Esophagus muscularis mucosa (tissue), 4 donors: ENCODE results near the gene VWA1. TPM values are rescaled to one million over a fixed set of nuclear protein-coding genes. Genes with fewer than 3 reads are reported as not detected.
A peak's percentile ranks its signal among the peaks of the same experiment; 100 is the strongest.

ENCODE experiments used
- DNase-seq: peaks from one replicate; pipeline ENCODE4 v3.0.0-alpha.2; 2017; ENCODE audit errors: extremely low spot score
- H3K27ac ChIP-seq, 4 donors: fragments of 200-600 bp; sonication (generic); replicated peaks in 1 of 4; 1 replicate in 3 of 4; 2 replicates in 1 of 4; pipeline ENCODE4 v1.5.1; 2016 to 2019; ENCODE audit warnings: mild to moderate bottlenecking in 1 of 4
- H3K27me3 ChIP-seq, 4 donors: fragments of 200-600 bp; sonication (generic); one replicate each; pipeline versions ENCODE4 v1.5.1 to v1.6.0; 2016 to 2019
- H3K36me3 ChIP-seq, 4 donors: fragments of 200-600 bp; sonication (generic); one replicate each; pipeline ENCODE4 v1.5.1; 2016 to 2019
- H3K4me1 ChIP-seq, 4 donors: fragments of 200-600 bp; sonication (generic); one replicate each; pipeline ENCODE4 v1.5.1; 2016 to 2019
- H3K4me3 ChIP-seq, 4 donors: fragments of 200-600 bp; sonication (generic); 1 replicate in 2 of 4; 2 replicates in 2 of 4; pipeline ENCODE4 v1.5.1; 2016 to 2019; ENCODE audit warnings: mild to moderate bottlenecking in 4 of 4, moderate library complexity in 1 of 4
- H3K9me3 ChIP-seq, 4 donors: fragments of 200-600 bp; sonication (generic); 1 replicate in 3 of 4; 2 replicates in 1 of 4; pipeline ENCODE4 v1.5.1; 2016 to 2019
- EP300 ChIP-seq: sonication (generic); formaldehyde crosslinking; IDR thresholded peaks from one replicate; pipeline ENCODE4 v1.6.1; 2017; ENCODE audit warnings: antibody characterized with exemption
- POLR2A ChIP-seq: fragments of 450-650 bp; IDR thresholded peaks from one replicate; pipeline ENCODE4 v1.6.1; 2017; ENCODE audit warnings: antibody characterized with exemption, moderate library complexity, mild to moderate bottlenecking, low read depth
- POLR2AphosphoS5 ChIP-seq, 2 donors: sonication (generic); formaldehyde crosslinking; IDR thresholded peaks; one replicate each; pipeline ENCODE4 v1.6.1; 2017; ENCODE audit warnings: antibody characterized with exemption in 2 of 2
- WGBS: methylation state at CpG from one replicate; pipeline ENCODE4 v1.1.5; 2018; 5-methylcytosine and 5-hydroxymethylcytosine counted together
- intact Hi-C: fragments of 100-400 bp; cut with DNase I; formaldehyde crosslinking; loops from one replicate; pipeline ENCODE4 v1.15.1; 2023
- total RNA-seq, 4 donors: library from RNA; depleted of rRNA; stranded (reverse); fragments of >200 nt; gene quantifications; one replicate each; pipeline versions ENCODE4 v1.1.0 to v1.2.1, GENCODE V29; 2016
- TF ChIP-seq, protein P1 (sequence below), 3 experiments: fragments of 200-600 bp in 2 of 3; fragments of 450-650 bp in 1 of 3; sonication (generic) in 2 of 3; IDR thresholded peaks; one replicate each; pipeline ENCODE4 v1.5.1; 2017 to 2019; ENCODE audit warnings: antibody characterized with exemption in 3 of 3, mild to moderate bottlenecking in 2 of 3, moderate library complexity in 1 of 3

Gene VWA1
- total RNA-seq, 4 donors from 2014 or later = 99.7 to 168 (median 116) TPM

DNA sequence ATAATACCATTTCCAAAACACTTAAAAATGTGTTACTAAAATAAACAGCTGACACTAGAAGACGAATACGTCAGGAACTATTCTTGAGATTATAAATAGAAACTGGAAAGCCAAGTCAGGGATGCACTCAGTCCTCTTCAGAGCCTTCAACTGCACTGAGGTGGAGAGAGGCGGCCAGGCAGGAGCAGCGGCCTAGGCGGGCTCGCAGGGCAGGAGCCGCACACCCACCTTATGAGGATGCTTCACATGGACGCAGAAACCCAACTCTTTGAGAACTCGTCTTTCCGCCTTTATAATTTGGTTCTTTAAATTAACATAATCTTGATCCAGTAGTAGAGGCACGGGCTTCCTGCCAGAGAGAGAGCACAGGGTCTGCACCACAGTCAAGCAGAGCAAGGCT lies 40.3 kb upstream of the VWA1 start:
- peak overlapping the region in 1 of 4 donors; percentile 32 for H3K27ac ChIP-seq
- intact Hi-C loops = no loop called here
- no peaks in the 10 kb centered on the region for H3K27me3 ChIP-seq
- WGBS = 79% methylated on average over 11 of the region's 11 CpGs
- no peaks in the 10 kb centered on the region for H3K9me3 ChIP-seq
- DNase-seq = no peak
- TF ChIP-seq EP300 = no peak
- TF ChIP-seq POLR2AphosphoS5 (IDR thresholded peaks at IDR 0.05) = no peak
- TF ChIP-seq POLR2A = no peak
- TF ChIP-seq, protein P1, sequence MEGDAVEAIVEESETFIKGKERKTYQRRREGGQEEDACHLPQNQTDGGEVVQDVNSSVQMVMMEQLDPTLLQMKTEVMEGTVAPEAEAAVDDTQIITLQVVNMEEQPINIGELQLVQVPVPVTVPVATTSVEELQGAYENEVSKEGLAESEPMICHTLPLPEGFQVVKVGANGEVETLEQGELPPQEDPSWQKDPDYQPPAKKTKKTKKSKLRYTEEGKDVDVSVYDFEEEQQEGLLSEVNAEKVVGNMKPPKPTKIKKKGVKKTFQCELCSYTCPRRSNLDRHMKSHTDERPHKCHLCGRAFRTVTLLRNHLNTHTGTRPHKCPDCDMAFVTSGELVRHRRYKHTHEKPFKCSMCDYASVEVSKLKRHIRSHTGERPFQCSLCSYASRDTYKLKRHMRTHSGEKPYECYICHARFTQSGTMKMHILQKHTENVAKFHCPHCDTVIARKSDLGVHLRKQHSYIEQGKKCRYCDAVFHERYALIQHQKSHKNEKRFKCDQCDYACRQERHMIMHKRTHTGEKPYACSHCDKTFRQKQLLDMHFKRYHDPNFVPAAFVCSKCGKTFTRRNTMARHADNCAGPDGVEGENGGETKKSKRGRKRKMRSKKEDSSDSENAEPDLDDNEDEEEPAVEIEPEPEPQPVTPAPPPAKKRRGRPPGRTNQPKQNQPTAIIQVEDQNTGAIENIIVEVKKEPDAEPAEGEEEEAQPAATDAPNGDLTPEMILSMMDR (IDR thresholded peaks at IDR 0.05) = no peak
- peaks cover 66 to 82% (median 80%) of the 10 kb centered on the region in 4 donors for H3K36me3 ChIP-seq
- no peak overlapping the region for H3K4me3 ChIP-seq
- H3K4me1 ChIP-seq = peaks cover 35 to 44% (median 39%) of the 10 kb centered on the region in 4 donors

DNA sequence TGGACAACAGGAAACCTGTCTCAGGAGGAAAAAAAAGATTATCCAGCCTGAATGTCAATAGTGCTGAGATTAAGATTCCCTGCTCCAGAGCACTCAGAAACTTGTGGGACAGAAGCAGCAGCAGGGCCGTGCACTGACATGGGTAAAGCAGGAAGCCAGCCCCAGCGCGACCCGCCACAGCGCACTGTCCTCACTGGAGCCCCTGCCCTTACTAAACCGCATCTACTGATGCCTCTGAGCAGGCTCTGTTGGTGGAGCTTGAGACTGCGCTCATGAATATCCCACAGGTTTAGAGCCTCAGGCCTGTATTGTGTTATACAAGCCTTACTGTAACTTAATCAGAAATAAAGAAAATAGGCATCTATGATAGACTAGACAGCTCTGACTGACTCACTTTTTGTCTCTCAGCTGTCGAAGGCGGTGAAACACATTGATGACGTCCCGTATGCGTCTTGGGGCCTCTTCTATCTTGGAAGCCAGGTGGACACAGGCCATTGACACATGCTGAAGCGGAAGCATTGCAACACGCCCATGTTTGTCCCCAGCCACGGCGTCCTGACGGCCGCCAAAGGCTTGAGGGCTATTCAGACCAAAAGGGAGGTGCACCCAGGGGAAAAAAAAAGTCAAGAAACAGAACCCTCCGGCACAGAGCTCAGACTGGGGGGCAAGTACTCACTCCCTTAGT lies 37.5 kb upstream of the VWA1 start:
- Histone ChIP-seq H3K27ac (peak overlapping the region; percentile 88 to 92 (median 88)), H3K36me3 (peaks cover 55 to 80% (median 78%) of the 10 kb centered on the region in 4 donors)
- DNase-seq = no peak

DNA sequence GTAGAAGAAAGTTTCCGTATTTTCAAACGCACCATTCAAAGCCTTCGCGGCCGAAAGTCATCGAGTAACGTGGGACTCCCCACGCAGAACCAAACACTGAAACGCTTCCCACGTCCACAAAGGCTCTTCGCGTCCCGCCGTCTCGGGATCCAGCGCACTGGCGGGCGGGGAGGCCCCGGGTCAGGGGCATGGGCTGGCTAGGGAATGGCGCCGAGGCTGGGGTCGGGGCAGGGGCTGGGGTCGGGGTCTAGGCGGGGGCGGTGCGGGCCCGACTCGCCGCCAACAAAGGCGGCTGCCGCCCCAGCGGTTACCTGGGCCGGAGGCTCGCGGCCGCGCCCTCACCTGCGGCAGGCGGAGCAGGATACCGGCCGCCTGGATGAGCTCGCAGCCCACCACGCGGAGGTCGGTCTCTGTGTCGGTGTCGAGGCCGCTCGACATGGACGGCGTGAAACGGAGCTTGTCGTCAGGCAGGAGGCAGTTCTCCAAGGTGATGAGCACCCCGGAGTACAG lies 36.8 kb upstream of the VWA1 start:
- TF ChIP-seq POLR2AphosphoS5 (IDR thresholded peaks at IDR 0.05) (no peak), EP300 (no peak), POLR2A (no peak)
- TF ChIP-seq, protein P1 (IDR thresholded peaks at IDR 0.05) = no peak
- intact Hi-C loops = loop anchor here (2.0 kb wide), 1 partner anchor 24 kb away; the partner anchor contains the start of gene AURKAIP1
- H3K36me3 ChIP-seq = peaks cover 47 to 80% (median 78%) of the 10 kb centered on the region in 4 donors
- peak overlapping the region; percentile 87 to 100 (median 97) for H3K4me3 ChIP-seq
- no peaks in the 10 kb centered on the region for H3K9me3 ChIP-seq
- 0% methylated on average over 19 of the region's 54 CpGs for WGBS
- DNase-seq = no peak
- H3K27me3 ChIP-seq = no peaks in the 10 kb centered on the region
- peak overlapping the region; percentile 88 to 92 (median 88) for H3K27ac ChIP-seq
- H3K4me1 ChIP-seq = peaks cover 43 to 62% (median 49%) of the 10 kb centered on the region in 4 donors

More for the DNA sequence above, 37.5 kb upstream of the VWA1 start:
- TF ChIP-seq EP300 (no peak), POLR2AphosphoS5 (IDR thresholded peaks at IDR 0.05) (no peak), POLR2A (no peak)
- no peaks in the 10 kb centered on the region for H3K9me3 ChIP-seq
- intact Hi-C loops = loop anchor here (2.0 kb wide), 1 partner anchor 23 kb away; the partner anchor contains the start of gene AURKAIP1
- H3K27me3 ChIP-seq = no peaks in the 10 kb centered on the region
- 57% methylated on average over 14 of the region's 19 CpGs for WGBS
- H3K4me3 ChIP-seq = peak overlapping the region; percentile 87 to 100 (median 97)
- H3K4me1 ChIP-seq = peaks cover 43 to 66% (median 49%) of the 10 kb centered on the region in 4 donors

DNA sequence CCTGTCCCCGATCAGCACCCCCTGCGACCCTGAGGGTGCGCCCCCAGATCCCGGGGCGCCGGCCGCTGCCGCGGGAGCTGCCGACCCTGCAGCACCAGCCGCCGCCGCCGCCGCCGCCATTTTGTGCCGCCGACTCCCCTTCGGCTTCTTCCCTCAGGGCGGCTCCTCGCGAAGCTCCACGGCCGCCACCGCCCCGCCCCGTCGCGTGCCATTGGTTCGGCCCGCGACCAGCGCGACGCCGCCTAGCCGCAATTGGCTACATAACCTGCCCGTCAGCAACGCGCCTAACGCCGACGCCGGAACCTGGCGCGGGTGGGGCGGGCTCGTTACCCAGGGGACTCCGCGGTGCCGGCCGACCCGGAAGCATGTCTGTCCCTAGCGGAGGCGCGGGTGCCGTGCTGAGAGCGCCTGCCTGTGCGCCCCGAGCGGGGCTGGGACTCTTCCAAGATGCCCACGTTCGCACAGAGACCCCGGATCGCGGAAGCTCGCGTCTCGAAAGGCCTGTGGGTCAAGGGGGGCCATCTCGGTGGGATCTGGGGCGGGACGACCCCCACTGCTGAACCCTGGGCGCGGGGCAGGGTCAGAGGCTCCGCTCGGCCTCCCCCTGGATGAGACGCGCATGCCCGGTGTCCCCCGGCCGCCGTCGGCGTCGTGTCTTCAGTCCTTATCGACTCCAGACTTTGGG lies 36.2 kb upstream of the VWA1 start, which contains the start of gene CCNL2:
Gene CCNL2 (minus strand): TSS at position 149 of the 685 bp plus-strand sequence. CDS start 29 bp downstream, at position 120.
- intact Hi-C loops = loop anchor here (2.0 kb wide), 1 partner anchor 25 kb away; the partner anchor contains the start of gene AURKAIP1
- H3K9me3 ChIP-seq = no peaks in the 10 kb centered on the region
- WGBS = 0% methylated on average over 9 of the region's 86 CpGs
- no peaks in the 10 kb centered on the region for H3K27me3 ChIP-seq
- TF ChIP-seq EP300 (no peak), POLR2AphosphoS5 (IDR thresholded peaks at IDR 0.05) (peak; percentile 84 to 91), POLR2A (peak; percentile 60)
- TF ChIP-seq, protein P1 (IDR thresholded peaks at IDR 0.05) = peak; percentile 61 to 80 (median 68)
- DNase-seq = peak; percentile 99
- peak within 1 kb of the TSS; percentile 87 to 100 (median 97) for H3K4me3 ChIP-seq
- H3K36me3 ChIP-seq = peaks cover 41 to 80% (median 78%) of the 10 kb centered on the region in 4 donors
- peak within 1 kb of the TSS; percentile 88 to 92 (median 88) for H3K27ac ChIP-seq
- peaks cover 43 to 62% (median 47%) of the 10 kb centered on the region in 4 donors for H3K4me1 ChIP-seq
